HG03460 (cell line): ENCODE data around the gene NCOA3.
"Not testable (repeated sequence)": the region's sequence is repeated elsewhere in the genome, so short reads cannot be mapped to it uniquely, and the experiment has no call there.

Source experiments
- ATAC-seq: cut with Tn5 transposase; IDR thresholded peaks from one replicate; pipeline ENCODE4 v1.9.1; 2021; ENCODE audit not compliant: unreplicated experiment

Gene NCOA3

DNA sequence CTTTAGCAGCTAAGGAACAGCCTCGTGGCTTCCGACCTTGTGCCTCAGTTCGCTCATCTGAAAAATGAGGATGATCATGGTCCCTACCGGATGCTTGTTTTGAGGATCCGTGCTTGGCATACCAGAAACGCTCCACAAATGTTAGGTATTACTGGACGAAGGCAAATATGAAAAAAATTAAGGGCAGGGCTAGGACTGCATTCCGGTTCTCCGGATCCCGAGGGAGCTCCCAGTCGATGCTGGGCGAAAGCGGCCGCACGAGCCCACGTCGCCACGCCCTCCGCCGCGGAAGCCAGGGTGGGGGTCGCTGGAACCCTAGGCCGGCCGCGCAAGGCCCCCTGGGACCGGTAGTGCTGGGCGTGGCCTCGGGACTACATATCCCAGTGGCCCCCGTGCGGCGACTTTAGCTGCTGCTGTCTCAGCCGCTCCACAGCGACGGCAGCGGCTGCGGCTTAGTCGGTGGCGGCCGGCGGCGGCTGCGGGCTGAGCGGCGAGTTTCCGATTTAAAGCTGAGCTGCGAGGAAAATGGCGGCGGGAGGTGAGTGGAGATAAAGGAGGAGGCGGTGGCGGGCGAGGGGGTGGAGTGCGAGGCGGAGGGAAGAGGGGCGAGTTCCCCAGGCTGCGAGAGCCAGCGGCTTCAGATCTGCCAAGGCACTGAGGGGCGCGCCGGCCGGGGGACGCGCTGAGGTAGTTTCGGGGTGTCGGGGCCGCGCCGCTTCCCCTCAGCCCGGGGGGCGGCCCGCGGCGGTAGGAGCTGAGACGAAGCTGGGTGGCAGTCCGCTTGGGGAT, at the start of gene NCOA3:
NCOA3 (plus strand) TSS at position 406 of the 789 bp plus-strand sequence. CDS start 120,361 bp downstream, outside the sequence.
- peak; percentile 74 for ATAC-seq

DNA sequence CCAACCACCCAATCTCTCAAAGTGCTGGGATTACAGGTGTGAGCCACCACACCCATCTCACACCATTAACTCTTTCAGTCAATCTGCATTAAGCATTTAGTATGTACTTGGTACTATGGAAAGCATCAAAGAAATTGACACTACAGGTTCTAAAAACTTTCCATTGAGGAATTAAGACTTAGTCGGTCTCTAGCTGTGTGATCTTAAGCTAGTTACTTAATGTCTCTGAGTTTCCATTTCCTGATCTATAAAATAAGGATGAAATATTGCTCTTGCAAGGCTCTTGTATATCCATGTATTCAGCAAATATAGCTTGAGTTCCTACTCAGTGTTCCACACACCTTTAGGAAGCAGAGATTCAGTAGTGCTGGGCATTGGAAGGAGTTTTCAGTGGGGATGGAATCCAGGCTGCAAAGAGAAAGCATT, 48.9 kb upstream of the NCOA3 start:
- ATAC-seq: no peak

DNA sequence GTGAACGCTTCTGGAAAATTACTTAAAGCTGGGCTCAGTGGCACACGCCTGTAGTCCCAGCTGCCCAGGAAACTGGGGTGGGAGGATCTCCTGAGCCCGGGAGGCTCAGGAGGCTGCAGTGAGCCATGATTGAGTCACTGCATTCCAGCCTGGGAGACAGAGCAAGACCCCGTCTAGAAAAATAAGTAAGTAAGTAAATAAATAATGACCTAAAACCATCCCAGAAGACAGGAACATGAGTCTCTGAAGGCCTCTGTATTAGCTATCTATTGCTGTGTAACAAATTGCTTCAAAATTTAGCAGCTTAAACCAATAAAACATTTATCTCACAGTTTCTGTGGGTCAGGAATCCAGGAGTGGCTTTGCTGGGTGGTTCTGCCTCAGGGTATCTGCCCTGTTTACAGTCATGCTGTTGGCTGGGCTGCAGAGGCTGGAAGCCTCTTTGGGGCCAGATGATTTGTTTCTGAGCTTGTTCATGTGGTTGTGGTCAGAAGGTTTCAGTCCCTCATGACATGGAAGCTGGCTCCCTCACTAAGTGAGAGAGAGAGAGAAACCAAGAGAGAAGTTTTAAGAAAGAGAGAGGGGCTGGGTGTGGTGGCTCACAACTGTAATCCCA, 48.4 kb upstream of the NCOA3 start:
- peak; percentile 78 for ATAC-seq

DNA sequence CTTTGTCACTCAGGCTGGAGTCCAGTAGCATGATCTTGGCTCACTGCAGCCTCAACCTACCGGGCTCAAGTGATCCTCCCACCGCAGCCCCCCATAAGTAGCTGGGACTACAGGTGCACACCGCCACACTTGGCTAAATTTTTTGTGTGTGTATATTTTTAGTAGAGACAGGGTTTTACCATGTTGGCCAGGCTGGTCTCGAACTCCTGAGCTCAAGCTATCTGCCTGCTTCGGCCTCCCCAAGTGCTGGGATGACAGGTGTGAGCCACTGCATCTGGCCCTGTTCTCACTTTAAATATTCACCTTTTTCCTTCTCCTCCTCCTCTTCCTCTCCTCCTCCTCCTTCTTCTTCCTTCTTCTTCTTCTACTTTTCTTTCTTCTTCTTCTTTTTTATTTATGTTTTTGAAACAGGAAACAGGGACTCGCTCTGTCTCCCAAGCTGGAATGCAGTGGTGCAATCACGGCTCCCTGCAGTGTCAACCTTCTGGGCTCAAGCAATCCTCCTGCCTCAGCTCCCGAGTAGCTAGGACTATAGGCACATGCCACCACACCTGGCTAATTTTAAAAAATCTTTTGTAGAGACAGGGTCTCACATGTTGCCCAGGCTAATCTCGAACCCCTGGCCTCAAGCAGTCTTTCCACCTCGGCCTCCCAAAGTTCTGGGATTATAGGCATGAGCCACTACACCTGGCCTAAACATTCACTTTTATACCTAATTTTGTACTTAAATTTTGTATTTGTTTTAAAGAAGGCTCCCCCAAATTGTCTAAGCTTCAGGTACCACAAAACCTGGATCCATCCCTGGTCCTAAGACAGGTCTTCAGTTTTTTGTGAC, 47.2 kb upstream of the NCOA3 start:
- no peak for ATAC-seq

DNA sequence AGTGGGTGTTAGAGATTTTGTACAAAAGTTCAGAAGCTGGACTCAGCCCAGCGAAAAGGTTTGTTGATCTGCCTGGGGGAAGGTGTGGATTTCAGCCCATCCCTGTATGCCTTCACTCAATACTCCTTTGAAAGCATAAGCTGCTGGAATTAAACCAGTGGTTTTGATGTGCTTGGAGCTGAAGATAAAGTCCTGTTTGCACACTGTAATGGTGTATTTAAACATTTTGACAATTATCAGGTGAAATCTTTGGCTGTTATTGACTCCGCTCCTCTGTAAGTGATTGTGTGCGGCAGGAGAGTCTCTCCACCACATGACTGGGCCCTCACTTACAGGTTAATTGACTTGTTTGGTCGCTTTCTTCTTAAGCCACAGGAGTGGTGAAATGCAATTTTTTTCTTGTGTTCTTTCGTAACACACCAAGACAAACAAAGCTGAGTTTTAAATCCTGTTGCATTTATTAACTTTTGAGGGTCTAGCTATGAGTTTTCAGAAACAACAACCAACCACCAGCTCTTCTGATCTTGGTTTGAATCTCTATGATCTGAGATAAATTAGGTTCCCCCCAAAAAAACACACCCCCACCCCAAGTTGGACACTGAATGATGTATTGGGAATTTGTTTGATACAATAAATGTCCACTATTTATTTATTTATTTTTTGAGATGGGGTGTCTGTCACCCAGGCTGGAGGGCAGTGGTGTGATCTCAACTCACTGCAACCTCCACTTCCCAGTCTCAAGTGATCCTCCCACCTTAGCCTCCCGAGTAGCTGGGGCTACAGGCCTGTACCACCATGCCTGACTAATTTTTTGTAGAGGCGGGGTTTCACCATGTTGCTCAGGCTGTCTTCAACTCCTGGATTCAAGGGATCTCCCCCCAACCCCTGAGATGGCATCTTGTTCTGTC, 46.3 kb upstream of the NCOA3 start:
- no peak for ATAC-seq

DNA sequence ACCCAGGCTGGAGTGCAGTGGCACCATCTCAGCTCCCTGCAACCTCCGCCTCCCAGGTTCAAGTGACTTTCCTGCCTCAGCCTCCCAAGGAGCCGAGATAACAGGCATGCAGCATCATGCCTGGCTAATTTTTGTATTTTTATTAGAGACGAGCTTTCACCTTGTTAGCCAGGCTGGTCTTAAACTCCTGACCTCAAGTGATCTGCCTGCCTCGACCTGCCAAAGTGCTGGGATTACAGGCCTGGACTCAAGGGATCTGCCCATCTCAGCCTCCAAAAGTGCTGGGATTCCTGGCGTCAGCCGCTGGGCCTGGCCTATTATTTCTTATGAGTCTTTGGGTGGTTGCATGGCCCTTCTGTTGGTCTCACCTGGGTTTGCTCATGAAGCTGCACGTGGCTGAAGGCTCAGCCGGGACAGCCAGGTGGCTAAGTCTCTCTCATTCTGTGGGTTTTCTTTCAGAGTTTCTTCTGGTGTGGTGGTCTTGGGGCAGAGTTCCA, 45.6 kb upstream of the NCOA3 start:
- ATAC-seq: no peak

DNA sequence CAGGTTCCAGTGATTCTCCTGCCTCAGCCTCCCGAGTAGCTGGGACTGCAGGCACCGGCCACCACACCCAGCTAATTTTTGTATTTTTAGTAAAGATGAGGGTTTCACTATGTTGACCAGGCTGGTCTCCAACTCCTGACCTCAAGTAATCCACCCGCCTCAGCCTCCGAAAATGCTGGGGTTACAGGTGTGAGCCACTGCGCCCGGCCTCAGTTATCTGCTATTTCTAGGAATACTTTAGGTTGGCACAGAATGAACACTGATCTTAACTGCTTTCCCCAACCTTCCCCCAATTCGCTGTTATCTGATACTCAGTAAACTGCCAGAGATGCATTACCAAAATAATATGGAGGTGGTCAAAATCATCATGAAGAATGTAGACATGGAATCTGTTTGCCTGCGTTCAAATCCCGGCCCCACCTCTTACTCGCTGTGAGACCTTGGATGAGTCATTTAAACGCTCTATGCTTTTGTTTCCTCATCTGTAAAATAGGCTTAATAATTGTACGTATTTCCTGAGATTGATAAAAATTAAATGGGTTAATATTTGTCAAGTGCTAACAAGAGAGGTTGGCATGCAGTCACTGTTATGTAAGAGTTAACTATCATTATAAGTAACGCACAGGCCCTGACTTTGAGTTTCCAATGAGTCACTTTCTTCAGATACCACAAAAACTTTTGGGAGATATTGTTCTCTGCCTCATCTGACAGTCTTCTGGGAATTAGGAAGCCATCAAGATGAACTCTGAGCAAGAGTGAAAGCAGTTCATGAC, 44.5 kb upstream of the NCOA3 start:
- no peak for ATAC-seq

DNA sequence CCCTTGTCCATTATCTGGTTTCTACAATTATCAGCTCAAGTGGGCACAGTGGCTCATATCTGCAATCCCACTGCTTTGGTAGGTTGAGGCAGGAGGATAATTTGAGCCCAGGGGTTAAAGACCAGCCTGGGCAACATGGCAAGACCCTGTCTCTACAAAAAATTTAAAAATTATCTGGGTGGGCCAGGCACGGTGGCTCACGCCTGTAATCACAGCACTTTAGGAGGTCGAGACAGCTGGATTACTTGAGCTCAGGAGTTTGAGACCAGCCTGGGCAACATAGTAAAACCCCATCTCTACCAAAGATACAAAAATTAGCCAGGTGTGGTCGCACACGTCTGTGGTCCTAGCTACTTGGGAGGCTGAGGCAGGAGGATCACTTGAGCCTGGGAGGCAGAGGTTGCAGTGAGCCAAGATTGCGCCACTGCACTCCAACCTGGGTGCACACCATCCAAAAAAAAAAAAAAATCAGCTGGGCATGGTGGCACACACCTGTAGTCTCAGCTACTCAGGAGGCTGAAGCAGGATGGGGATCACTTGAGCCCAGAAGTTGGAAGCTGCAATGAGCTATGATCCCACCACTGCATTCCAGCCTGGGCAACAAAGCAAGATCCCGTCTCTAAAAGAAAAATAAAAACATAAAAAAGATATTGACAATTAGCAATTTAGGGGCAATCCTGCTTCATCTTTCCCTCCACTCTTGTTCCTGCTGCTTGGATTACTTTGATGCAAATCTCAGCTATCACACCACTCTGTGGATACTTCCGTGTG, 43.2 kb upstream of the NCOA3 start:
- ATAC-seq: not testable (repeated sequence)

DNA sequence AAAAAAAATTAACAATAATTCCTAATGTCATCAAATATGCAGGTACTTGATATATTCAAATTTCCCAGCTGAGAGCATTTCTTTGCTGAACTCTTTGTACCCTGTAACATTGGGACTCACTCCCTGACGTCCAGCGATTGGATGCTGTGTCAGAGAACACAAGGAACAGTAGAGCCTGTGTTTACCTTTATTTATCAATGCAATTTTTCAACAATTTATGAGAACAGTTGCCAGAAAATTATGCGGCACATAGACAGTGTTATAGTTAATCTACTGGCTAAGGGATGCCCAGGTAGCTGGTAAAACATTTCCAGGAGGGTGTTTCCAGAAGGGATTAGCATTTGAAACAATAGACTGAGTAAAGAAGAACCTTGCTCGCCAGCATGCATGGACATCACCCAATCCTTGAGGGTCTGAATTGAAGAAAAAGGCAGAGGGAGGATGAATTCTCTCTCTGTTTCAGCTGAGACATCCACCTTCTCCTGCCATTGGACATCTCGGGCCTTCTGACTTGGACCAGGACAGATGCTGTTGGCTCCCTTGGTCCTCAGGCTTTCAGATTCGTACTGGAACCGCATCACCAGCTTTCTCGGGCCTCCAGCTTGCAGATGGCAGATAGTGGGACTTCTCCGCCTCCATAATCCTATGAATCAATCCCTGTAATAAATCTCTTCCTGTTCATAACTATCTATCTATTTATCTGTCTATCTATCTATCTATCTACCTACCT, 42.2 kb upstream of the NCOA3 start:
- ATAC-seq: no peak

DNA sequence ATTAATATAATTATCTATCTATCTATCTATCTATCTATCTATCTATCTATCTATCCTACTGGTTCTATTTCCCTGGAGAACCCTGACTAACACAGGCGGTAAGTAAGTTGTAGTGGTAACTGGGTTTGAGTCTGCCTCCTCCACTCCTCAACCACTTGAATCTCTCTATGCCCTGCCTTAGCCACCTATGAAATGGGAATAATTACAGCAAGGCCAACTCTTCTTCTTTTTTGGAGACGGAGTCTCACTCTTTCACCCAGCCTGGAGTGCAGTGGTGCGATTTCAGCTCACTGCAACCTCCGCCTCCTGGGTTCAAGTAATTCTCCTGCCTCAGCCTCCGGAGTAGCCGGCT, 41.0 kb upstream of the NCOA3 start:
- ATAC-seq: not testable (repeated sequence)

DNA sequence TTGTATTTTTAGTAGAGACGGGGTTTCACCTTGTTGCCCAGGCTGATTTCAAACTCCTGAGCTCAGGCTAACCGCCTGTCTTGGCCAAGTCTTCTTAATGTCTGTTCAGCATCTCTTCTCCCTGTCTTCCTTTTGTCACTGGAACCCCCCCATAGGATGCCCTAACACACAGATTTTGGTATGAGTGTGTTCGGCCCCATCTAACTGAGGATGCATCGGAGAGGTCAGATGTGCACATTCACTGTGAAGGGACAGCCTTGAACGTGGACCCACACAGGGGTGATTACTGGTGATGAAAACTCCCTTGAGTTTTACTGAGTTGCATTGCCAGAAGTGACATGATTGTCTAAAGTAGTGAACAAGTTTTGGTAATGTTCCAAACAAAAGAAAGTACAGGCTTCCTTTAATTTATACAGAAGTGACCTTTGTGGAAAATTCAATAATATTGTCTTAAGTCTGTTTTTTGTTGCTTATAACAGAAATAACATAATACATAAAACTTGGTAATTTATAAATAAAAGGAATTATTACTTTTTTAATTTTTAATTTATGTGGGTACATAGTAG, 40.5 kb upstream of the NCOA3 start:
- ATAC-seq: no peak

DNA sequence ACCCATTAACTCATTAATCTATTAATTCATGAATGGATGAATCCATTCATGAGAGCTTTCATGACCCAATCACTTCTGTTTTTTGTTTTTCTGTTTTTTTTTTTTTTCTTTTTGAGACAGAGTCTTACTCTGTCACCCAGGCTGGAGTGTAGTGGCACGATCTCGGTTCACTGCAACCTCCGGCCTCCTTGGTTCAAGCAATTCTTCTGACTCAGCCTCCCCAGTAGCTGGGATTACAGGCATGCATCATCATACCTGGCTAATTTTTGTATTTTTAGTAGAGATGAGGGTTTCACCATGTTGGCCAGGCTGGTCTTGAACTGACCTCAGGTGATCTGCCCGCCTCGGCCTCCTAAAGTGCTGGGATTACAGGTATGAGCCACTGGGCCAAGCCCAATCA, 39.8 kb upstream of the NCOA3 start:
- not testable (repeated sequence) for ATAC-seq

DNA sequence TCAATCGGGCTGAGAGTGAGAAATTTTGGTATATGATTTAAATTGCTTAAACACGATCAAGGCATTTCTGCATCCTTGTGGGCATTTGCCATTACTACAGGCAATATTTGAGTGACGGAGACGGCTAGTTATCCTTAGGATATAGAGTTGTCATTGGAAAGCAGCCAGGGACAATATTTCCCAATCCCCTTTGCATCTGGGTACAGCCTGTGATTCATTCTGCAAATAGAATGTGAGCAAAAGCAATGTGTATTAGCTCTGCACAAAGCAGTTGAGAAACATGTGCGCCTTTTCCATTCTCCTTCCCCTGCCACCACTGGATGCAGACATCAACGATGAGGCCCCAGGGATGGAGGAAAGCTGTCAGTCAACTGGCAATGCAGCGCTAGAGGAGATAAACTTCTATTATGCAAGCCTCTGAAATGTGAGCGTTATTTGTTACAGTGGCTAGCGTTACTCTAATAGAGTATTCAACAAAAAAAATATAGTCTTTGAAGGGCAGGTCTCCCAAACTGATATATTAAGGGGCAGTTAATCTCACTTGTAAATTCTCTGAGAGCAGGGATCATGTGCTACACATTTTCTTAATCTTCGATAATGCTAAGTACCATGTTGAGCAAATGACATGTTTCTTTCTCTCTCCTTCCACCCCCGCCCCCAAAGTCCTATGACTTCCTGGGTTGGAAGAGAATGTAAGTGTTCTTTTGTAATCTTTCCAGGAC, 37.1 kb upstream of the NCOA3 start:
- ATAC-seq: no peak

DNA sequence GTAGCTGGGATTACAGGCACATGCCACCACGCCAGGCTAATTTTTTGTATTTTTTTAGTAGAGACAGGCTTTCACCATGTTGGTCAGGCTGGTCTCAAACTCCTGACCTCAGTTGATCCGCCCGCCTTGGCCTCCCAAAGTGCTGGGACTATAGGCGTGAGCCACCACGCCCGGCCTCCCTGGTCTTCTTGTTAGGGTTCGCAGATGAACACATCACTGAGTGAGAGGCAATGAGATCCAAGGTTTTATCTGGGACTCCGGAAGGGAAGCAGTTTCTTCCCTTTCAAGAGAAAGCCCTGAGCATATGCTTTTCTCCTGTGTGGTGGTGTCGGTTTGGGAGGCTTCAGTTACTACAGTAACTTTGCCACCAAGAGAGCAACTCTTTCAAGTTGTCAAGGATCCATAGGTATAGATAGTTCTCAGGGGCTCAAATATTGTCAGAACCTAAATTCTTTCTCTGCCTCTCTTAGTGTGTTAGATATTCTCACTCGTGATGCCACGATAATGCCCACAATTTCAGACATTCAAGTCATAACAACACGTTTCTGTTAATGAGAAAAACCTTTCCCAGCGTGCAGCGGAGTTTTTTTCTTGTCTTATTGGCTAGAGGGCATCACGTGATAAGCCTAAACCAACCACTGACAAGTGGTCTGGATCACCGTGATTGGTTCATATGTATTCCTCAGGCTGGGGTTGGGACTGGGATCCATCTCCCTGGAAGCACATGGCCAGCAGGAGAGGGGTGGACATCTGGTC, 36.2 kb upstream of the NCOA3 start:
- ATAC-seq: no peak

DNA sequence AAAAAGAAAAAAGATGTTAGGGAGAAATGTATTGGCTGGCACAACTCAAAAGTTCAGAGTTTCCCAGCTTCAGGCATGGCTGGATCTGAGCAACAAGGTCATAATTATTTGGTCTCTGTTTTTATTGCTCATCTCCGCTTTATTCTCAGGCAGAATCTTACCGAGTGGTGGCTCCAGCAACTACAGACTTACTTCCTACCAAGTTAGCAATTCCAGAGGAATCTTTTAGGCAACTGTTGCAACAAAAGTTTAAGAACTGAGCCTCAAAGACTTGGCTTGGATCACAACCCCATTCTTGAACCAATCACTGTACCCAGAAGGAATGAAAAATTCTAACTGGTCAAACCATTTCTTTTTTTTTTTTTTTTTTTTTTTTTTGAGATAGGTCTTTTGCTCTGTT, 35.5 kb upstream of the NCOA3 start:
- no peak for ATAC-seq

DNA sequence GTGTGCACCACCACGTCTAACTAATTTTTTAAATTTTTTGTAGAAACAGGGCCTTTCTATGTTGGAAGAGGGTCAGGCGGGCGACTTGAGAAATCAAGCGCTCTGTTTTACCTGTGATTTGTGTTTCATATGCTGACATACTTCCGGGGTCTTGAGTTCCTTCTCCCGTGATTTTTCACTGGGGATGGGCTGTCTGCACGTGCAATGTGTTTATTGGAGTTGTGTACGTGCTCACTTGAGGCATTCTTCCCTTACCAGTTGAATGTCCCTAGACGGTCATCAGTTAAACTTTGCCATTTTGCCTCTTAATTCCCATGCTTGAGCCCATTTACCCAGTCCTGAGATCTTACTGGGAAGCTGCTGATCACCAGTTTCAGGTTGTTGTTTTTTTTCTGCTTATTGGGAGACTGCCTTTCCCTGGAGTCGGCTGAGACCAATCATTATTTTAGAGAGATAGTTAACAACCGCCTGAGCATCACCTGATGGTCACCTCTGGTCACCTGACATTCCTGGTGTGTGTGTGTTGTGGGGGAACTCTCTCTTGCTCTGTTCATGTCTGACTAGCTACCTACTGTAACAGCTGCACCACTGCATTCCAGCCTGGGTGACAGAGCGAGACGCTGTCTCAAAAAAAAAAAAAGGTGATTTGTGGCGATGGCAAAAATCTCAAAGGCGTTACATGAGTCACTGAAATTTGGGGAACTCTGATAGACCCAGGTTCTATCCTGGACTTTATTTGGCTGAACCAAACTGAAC, 34.8 kb upstream of the NCOA3 start:
- no peak for ATAC-seq
